Measurements from ENCODE around the gene SLIT3. TPM values are rescaled to one million over a fixed set of nuclear protein-coding genes. Genes with fewer than 3 reads are reported as not detected.

The SLIT3 gene
- total and polyA plus RNA-seq, 8 donors, result 1.2 to 24.5 (median 8.6) TPM

DNA sequence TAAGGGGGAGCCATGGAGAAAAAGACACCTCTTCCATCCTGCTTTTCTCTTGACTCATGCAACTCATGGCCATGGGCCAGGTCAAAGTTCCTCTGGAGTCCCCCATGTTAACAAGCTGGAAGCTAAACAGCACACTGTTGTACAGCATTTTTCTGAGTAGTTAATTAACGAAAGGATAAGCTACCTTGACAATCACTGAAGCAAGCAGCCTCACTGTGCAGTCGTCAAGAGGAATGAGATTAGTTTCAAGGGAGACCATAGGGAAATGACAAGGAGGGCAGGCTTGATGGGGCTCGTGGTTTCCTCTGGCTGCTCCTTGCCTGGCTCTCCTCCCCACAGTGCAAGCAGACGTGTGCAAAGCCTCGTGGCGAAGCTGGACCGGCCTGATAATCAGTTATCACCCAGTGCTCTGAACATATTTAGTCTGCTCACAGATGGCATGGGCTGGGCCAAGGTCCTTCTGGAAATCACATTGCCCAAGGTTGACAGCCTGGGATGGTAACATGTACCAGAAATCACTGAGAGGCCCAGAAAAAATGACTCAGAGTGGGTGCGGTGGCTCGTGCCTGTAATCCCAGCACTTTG lies 209.5 kb downstream of the SLIT3 start:
- intact Hi-C loops (cut with DNase I; ENCODE audit: low total_unique reads), result no loop called here
- H3K27ac ChIP-seq, result no peak overlapping the region
- H3K36me3 ChIP-seq, result no peaks in the 10 kb centered on the region
- H3K4me3 ChIP-seq, result no peak overlapping the region
- 78 to 88% (median 86%) methylated on average over 8 to 9 of the region's 9 CpGs for WGBS, 5 donors
- DNase-seq, result no peak
- H3K4me1 ChIP-seq, result no peaks in the 10 kb centered on the region
- TF ChIP-seq EP300 (IDR thresholded peaks at IDR 0.05) (no peak), POLR2AphosphoS5 (IDR thresholded peaks at IDR 0.05) (no peak), POLR2A (IDR thresholded peaks at IDR 0.05) (no peak)
- TF ChIP-seq, protein P1, sequence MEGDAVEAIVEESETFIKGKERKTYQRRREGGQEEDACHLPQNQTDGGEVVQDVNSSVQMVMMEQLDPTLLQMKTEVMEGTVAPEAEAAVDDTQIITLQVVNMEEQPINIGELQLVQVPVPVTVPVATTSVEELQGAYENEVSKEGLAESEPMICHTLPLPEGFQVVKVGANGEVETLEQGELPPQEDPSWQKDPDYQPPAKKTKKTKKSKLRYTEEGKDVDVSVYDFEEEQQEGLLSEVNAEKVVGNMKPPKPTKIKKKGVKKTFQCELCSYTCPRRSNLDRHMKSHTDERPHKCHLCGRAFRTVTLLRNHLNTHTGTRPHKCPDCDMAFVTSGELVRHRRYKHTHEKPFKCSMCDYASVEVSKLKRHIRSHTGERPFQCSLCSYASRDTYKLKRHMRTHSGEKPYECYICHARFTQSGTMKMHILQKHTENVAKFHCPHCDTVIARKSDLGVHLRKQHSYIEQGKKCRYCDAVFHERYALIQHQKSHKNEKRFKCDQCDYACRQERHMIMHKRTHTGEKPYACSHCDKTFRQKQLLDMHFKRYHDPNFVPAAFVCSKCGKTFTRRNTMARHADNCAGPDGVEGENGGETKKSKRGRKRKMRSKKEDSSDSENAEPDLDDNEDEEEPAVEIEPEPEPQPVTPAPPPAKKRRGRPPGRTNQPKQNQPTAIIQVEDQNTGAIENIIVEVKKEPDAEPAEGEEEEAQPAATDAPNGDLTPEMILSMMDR (IDR thresholded peaks at IDR 0.05), result no peak
- peaks cover 0 to 7% (median 2%) of the 10 kb centered on the region in 4 donors for H3K9me3 ChIP-seq
- no peaks in the 10 kb centered on the region for H3K27me3 ChIP-seq

DNA sequence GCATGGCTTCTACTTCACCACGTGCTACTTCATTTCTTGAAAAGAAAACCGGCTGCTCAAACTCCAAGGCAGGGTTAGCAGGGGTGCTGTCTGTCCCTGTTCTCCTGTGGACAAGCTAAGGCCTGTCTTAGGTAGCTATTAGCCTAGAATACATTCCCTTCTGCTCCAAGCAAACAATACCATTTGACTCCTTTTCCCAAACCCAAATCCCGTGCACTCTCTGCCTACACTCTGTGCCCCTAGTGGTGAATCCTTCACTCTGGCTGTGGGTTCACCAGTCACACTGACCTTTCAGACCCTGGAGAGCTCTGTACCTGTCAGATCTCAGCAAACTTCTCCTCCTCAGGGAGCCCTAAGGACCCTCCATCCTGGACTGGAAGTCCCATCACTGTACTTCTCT lies 211.6 kb downstream of the SLIT3 start:
- no peak for TF ChIP-seq EP300 (IDR thresholded peaks at IDR 0.05)
- TF ChIP-seq, protein P1 (IDR thresholded peaks at IDR 0.05), result no peak
- no peak for TF ChIP-seq POLR2A (IDR thresholded peaks at IDR 0.05)
- 83 to 94% (median 92%) methylated on average over 3 of the region's 3 CpGs for WGBS, 5 donors
- H3K27ac ChIP-seq, result no peak overlapping the region
- peaks cover 0 to 7% (median 2%) of the 10 kb centered on the region in 4 donors for H3K9me3 ChIP-seq
- no peaks in the 10 kb centered on the region for H3K27me3 ChIP-seq
- no peak for DNase-seq
- no peak overlapping the region for H3K4me3 ChIP-seq
- H3K4me1 ChIP-seq, result no peaks in the 10 kb centered on the region
- H3K36me3 ChIP-seq, result no peaks in the 10 kb centered on the region
- intact Hi-C loops (cut with DNase I; ENCODE audit: low total_unique reads), result no loop called here

DNA sequence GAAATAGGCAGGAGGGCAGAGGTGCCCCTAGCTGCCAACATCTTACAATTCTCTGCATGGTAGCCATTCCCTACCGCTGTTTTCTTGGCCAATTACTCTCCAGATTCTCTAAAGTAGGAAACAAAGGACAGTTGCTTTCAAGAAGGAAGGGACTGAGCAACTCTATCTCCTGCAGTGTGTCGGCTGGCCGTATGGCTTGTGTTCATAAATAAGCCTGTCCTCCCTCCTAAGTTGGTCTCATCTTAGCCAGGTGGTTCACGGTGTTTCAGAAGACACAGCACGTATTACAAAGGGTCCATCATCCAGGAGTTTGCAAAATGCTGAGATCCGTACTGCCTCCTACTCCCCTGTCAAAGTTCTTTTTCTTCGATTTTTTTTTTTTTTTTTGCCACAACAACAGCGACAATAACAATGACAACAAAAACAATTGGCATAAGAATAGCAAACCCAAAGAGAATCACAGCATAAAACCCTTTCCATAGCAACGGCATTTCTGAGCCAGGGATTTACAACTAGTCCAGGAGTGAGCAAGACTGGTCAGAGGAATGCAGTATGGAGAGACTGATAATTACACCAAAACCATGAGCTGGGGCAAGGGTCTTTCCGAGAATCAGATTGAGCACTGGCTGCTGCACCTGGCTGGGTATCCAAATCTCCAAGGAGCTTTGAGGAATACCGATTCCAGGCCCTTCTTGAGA lies 212.8 kb downstream of the SLIT3 start:
- Histone ChIP-seq H3K36me3 (no peaks in the 10 kb centered on the region), H3K9me3 (peaks cover 0 to 7% (median 2%) of the 10 kb centered on the region in 4 donors), H3K4me1 (no peaks in the 10 kb centered on the region), H3K4me3 (no peak overlapping the region), H3K27me3 (no peaks in the 10 kb centered on the region), H3K27ac (no peak overlapping the region)
- no peak for DNase-seq
- intact Hi-C loops (cut with DNase I; ENCODE audit: low total_unique reads), result no loop called here
- TF ChIP-seq, protein P1 (IDR thresholded peaks at IDR 0.05), result no peak
- TF ChIP-seq POLR2A (IDR thresholded peaks at IDR 0.05), result no peak
- TF ChIP-seq EP300 (IDR thresholded peaks at IDR 0.05), result no peak
- no peak for TF ChIP-seq POLR2AphosphoS5 (IDR thresholded peaks at IDR 0.05)
- 81 to 93% (median 91%) methylated on average over 11 of the region's 11 CpGs for WGBS, 5 donors

DNA sequence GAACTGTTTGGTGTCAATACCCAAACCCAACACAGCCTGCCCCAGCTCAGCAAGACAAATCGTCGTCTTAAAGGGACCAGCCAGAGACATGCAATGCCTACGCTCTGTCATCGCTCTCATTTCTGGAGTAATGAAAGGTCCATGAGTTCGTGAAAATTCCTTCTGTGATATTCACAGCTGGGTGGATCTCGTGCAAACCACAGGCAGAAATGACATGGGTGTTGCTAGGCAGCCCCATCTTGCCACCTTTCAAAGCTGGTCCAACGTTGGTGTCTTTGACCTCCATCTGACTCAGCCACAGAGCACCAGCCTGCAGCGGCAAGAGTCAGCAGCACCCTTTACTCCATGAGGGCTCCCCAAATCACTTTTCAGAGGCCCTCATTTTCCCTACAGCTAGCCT lies 215.3 kb downstream of the SLIT3 start:
- Histone ChIP-seq H3K4me3 (no peak overlapping the region), H3K36me3 (no peaks in the 10 kb centered on the region), H3K4me1 (no peaks in the 10 kb centered on the region), H3K27ac (no peak overlapping the region), H3K27me3 (no peaks in the 10 kb centered on the region), H3K9me3 (peaks cover 0 to 7% (median 1%) of the 10 kb centered on the region in 4 donors)
- DNase-seq, result no peak
- intact Hi-C loops (cut with DNase I; ENCODE audit: low total_unique reads), result no loop called here
- TF ChIP-seq, protein P1 (IDR thresholded peaks at IDR 0.05), result no peak
- TF ChIP-seq POLR2AphosphoS5 (IDR thresholded peaks at IDR 0.05), result no peak
- no peak for TF ChIP-seq EP300 (IDR thresholded peaks at IDR 0.05)
- TF ChIP-seq POLR2A (IDR thresholded peaks at IDR 0.05), result no peak
- WGBS, 5 donors, result 89 to 95% (median 90%) methylated on average over 8 of the region's 8 CpGs

All from stomach (tissue), 9 donors.